Fibroblast of the aortic adventitia (primary cell): ENCODE measurements around the gene TRPV5. TPM values are rescaled to one million over a fixed set of nuclear protein-coding genes. Genes with fewer than 3 reads are reported as not detected.

Experiments
- DNase-seq: peaks from one replicate; pipeline ENCODE4 v3.0.0-alpha.2; 2010; ENCODE audit warnings: low read depth
- H3K4me3 ChIP-seq: 2 replicates; pipeline ENCODE4 v1.5.1; 2011; ENCODE audit warnings: low read depth, mild to moderate bottlenecking, control low read depth, low read length, moderate library complexity
- CTCF ChIP-seq: IDR thresholded peaks from 2 replicates; pipeline ENCODE4 v1.5.1; 2011; ENCODE audit warnings: mild to moderate bottlenecking, low read length, control low read depth, inconsistent platforms; ENCODE audit not compliant: insufficient read depth
- total RNA-seq: library from RNA; depleted of rRNA; stranded (reverse); fragments of >200 nt; gene quantifications from 2 replicates; pipeline ENCODE4 v1.2.3, GENCODE V29; 2012; ENCODE audit warnings: low replicate concordance

Gene TRPV5
- total RNA-seq, 1 donor, result not detected

DNA sequence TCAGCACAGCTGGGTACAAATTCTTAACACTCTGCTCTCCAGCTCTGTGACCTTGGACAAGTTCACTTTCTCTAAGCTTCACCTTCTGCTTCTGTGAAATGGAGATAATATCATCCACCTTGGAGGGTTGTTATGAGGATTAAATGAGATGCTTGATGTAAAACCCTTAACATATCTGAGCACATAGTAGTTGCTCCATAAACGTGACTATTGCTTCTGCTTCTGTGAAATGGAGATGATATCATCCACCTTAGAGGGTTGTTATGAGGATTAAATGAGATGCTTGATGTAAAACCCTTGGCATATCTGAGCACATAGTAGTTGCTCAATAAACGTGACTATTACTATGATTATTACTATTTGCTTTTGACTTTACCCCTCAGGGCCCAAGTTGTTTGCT is 64.1 kb downstream of the TRPV5 start:
- H3K4me3 ChIP-seq, result no peak overlapping the region
- no peak for TF ChIP-seq CTCF
- no peak for DNase-seq

DNA sequence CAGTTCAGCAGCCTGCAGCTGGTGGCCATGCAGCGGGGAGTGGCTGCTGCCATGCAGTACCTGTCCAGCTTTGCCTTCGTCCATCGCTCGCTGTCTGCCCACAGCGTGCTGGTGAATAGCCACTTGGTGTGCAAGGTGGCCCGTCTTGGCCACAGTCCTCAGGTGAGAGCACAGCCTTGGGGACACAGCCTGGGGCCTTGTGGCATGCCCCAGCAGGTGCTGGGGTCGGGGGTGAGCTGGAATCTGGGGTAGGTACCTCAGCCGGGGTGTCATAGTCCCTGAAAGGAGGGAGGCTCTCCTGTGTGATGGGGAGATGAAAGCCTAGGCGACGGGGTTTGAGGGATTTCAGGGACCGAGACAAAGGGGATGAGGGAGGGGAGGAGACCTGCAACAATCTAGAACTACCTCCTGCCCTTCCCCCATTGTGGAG is 64.5 kb downstream of the TRPV5 start:
- no peak overlapping the region for H3K4me3 ChIP-seq
- no peak for TF ChIP-seq CTCF
- no peak for DNase-seq

GRCh38 chr7:142868188-142868985 is 65.2 kb downstream of the TRPV5 start:
- no peak for DNase-seq
- H3K4me3 ChIP-seq, result no peak overlapping the region
- TF ChIP-seq CTCF, result no peak

GRCh38 chr7:142867398-142868187 is 66.0 kb downstream of the TRPV5 start:
- TF ChIP-seq CTCF, result no peak
- DNase-seq, result no peak
- H3K4me3 ChIP-seq, result no peak overlapping the region

- TF ChIP-seq CTCF, result no peak
Observed at GRCh38 chr7:142867097-142867378, 66.5 kb downstream of the TRPV5 start.

DNA sequence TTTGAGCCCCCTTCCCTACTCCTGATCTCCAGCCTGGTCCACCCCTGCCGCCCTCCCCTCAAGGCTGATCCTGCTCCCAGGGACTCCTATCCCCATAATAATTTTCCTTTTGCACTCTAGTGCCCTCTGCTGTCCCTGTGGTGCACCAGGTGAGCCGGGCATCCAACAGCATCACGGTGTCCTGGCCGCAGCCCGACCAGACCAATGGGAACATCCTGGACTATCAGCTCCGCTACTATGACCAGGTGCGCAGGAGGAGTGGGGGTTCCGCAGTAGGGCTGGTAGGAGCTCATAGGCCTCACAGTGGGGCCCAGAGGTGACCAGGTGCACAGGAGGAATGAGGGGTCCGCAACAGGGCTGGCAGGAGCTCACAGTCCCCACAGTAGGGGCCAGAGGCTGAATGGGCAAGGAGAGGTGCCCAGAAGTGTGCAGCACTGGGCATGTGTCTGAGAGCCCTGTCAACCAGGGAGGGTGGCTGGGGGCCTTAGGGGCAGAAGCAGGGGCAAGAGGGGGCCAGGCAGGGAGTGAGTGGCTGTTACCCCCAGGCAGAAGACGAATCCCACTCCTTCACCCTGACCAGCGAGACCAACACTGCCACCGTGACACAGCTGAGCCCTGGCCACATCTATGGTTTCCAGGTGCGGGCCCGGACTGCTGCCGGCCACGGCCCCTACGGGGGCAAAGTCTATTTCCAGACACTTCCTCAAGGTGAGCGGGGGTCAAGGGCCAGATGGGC is 67.0 kb downstream of the TRPV5 start:
- H3K4me3 ChIP-seq, result no peak overlapping the region
- peak; percentile 22 for DNase-seq
- TF ChIP-seq CTCF, result peak; percentile 65

More at GRCh38 chr7:142867097-142867378, 66.5 kb downstream of the TRPV5 start:
- H3K4me3 ChIP-seq, result no peak overlapping the region
- DNase-seq, result no peak
